HFFc6 (cell line): ENCODE results near the gene PAQR5. TPM values are rescaled to one million over a fixed set of nuclear protein-coding genes. Genes with fewer than 3 reads are reported as not detected.
A peak's percentile ranks its signal among the peaks of the same experiment; 100 is the strongest.

ENCODE experiments used
- DNase-seq: peaks from one replicate; pipeline ENCODE4 v3.0.0-alpha.2; 2018
- H3K27ac Mint-ChIP-seq: 2 replicates; pipeline ENCODE4 v1.8.0; 2020; ENCODE audit warnings: mild to moderate bottlenecking, mixed read lengths
- H3K27me3 Mint-ChIP-seq: 2 replicates; pipeline ENCODE4 v1.8.0; 2021; ENCODE audit warnings: mild to moderate bottlenecking, moderate library complexity, mixed read lengths; ENCODE audit not compliant: insufficient read depth
- H3K36me3 Mint-ChIP-seq: 2 replicates; pipeline ENCODE4 v1.8.0; 2021; ENCODE audit warnings: low read depth, mixed read lengths
- H3K4me1 Mint-ChIP-seq: 2 replicates; pipeline ENCODE4 v1.8.0; 2020; ENCODE audit warnings: low read depth, mixed read lengths
- H3K4me3 Mint-ChIP-seq: 2 replicates; pipeline ENCODE4 v1.8.0; 2020; ENCODE audit warnings: mild to moderate bottlenecking, moderate library complexity, mixed read lengths
- H3K9me3 Mint-ChIP-seq: 2 replicates; pipeline ENCODE4 v1.8.0; 2020; ENCODE audit warnings: mild to moderate bottlenecking, mixed read lengths
- CTCF ChIP-seq: fragments of 200-600 bp; sonication (generic); IDR thresholded peaks from 2 replicates; pipeline ENCODE4 v1.5.0; 2021; ENCODE audit warnings: antibody characterized with exemption, mild to moderate bottlenecking
- total RNA-seq, 6 experiments: library from RNA; stranded (reverse); fragmentation: NEBNext Ultra II Directional; extraction: Animal tissue kit (Norgen Biotek cat#: 25700); gene quantifications; 2 replicates in 1 of 6; 3 replicates in 5 of 6; pipeline ENCODE4 v1.2.3, GENCODE V29; 2021

PAQR5 gene
- total RNA-seq, 6 experiments from 2014 or later: 1.3 to 2.2 (median 1.6) TPM

GRCh38 chr15:69340243-69340900 lies 41.7 kb downstream of the PAQR5 start:
- peaks cover 1% of the 10 kb centered on the region; the same call in 1 of the 2 replicates for H3K27me3 Mint-ChIP-seq

GRCh38 chr15:69341356-69341755 lies 42.6 kb downstream of the PAQR5 start:
- peaks cover 45% of the 10 kb centered on the region for H3K4me1 Mint-ChIP-seq
- no peaks in the 10 kb centered on the region for H3K36me3 Mint-ChIP-seq
- no peaks in the 10 kb centered on the region for H3K9me3 Mint-ChIP-seq
- DNase-seq: no peak
- no peak overlapping the region for H3K4me3 Mint-ChIP-seq
- no peak overlapping the region for H3K27ac Mint-ChIP-seq
- peaks cover 1% of the 10 kb centered on the region; the same call in 1 of the 2 replicates for H3K27me3 Mint-ChIP-seq
- no peak for TF ChIP-seq CTCF

More at GRCh38 chr15:69340243-69340900, 41.7 kb downstream of the PAQR5 start:
- Mint-ChIP-seq H3K9me3 (no peaks in the 10 kb centered on the region), H3K36me3 (no peaks in the 10 kb centered on the region), H3K27ac (no peak overlapping the region), H3K4me1 (peaks cover 36% of the 10 kb centered on the region), H3K4me3 (no peak overlapping the region)
- DNase-seq: no peak
- no peak for TF ChIP-seq CTCF

- Mint-ChIP-seq H3K4me1 (peaks cover 38% of the 10 kb centered on the region), H3K9me3 (no peaks in the 10 kb centered on the region), H3K27ac (no peak overlapping the region), H3K4me3 (no peak overlapping the region), H3K27me3 (peaks cover 1% of the 10 kb centered on the region; the same call in 1 of the 2 replicates), H3K36me3 (no peaks in the 10 kb centered on the region)
- TF ChIP-seq CTCF: no peak
- no peak for DNase-seq
These were observed 43.9 kb downstream of the PAQR5 start for GRCh38 chr15:69342460-69343076.

- TF ChIP-seq CTCF: no peak
- no peak overlapping the region for H3K4me3 Mint-ChIP-seq
- no peak for DNase-seq
- H3K27ac Mint-ChIP-seq: no peak overlapping the region
- no peaks in the 10 kb centered on the region for H3K9me3 Mint-ChIP-seq
- peaks cover 1% of the 10 kb centered on the region; the same call in 1 of the 2 replicates for H3K27me3 Mint-ChIP-seq
- no peaks in the 10 kb centered on the region for H3K36me3 Mint-ChIP-seq
- peaks cover 37% of the 10 kb centered on the region for H3K4me1 Mint-ChIP-seq
These were observed 44.4 kb downstream of the PAQR5 start for GRCh38 chr15:69343133-69343532.

- DNase-seq: no peak
- Mint-ChIP-seq H3K9me3 (no peaks in the 10 kb centered on the region), H3K27me3 (peaks cover 1% of the 10 kb centered on the region; the same call in 1 of the 2 replicates), H3K4me1 (peaks cover 28% of the 10 kb centered on the region), H3K36me3 (no peaks in the 10 kb centered on the region), H3K4me3 (no peak overlapping the region), H3K27ac (no peak overlapping the region)
- peak; percentile 35 for TF ChIP-seq CTCF
These were observed 45.5 kb downstream of the PAQR5 start for GRCh38 chr15:69344238-69344637.
